AG04449 (cell line): ENCODE measurements around the gene KIF21B.
"Not testable (repeated sequence)": the region's sequence is repeated elsewhere in the genome, so short reads cannot be mapped to it uniquely, and the experiment has no call there.

ENCODE experiments used
- CTCF ChIA-PET: fragments of 350-600 bp; formaldehyde crosslinking; extraction: SDS; loops from one replicate; lab custom pipeline; 2021; ENCODE audit warnings: antibody characterized with exemption; lab: Yijun Ruan, JAX
- POLR2A ChIA-PET: fragments of 400-600, 350-600 bp; formaldehyde crosslinking; extraction: SDS; loops from one replicate; lab custom pipeline; 2020; ENCODE audit warnings: antibody characterized with exemption, inconsistent platforms; lab: Yijun Ruan, JAX
- DNase-seq: peaks from one replicate; pipeline ENCODE4 v3.0.0-alpha.2; 2010; ENCODE audit warnings: low read depth, low spot score
- H3K4me3 ChIP-seq: 2 replicates; pipeline ENCODE4 v1.5.1; 2011; ENCODE audit warnings: low read depth, mild to moderate bottlenecking, control low read depth, low read length
- CTCF ChIP-seq: IDR thresholded peaks from one replicate; pipeline ENCODE4 v1.5.1; 2011; ENCODE audit warnings: mild to moderate bottlenecking, moderate library complexity, low read length, control low read depth, inconsistent platforms; ENCODE audit not compliant: insufficient read depth; ENCODE audit errors: missing control alignments

The KIF21B gene

GRCh38 chr1:200954434-200954833 is 69.1 kb downstream of the KIF21B start:
- no peak for DNase-seq
- ChIA-PET POLR2A (no interaction called here), CTCF (interaction anchor here (2.7 kb wide), 1 partner anchor 18 kb away, joined by 13 read pairs; no protein-coding TSS in a partner anchor)
- no peak overlapping the region for H3K4me3 ChIP-seq
- no peak for TF ChIP-seq CTCF

GRCh38 chr1:200951016-200951415 is 72.5 kb downstream of the KIF21B start:
- POLR2A ChIA-PET = no interaction called here
- no peak overlapping the region for H3K4me3 ChIP-seq
- DNase-seq = no peak
- CTCF ChIA-PET = interaction anchor here (2.8 kb wide), 1 partner anchor 21 kb away, joined by 13 read pairs; no protein-coding TSS in a partner anchor
- TF ChIP-seq CTCF = no peak

GRCh38 chr1:200949626-200950025 is 73.9 kb downstream of the KIF21B start:
- CTCF ChIA-PET = interaction anchor here (2.8 kb wide), 1 partner anchor 23 kb away, joined by 13 read pairs; no protein-coding TSS in a partner anchor
- DNase-seq = no peak
- POLR2A ChIA-PET = no interaction called here
- no peak for TF ChIP-seq CTCF
- H3K4me3 ChIP-seq = no peak overlapping the region

GRCh38 chr1:200947059-200947566 is 76.4 kb downstream of the KIF21B start:
- ChIA-PET CTCF (no interaction called here), POLR2A (no interaction called here)
- no peak for TF ChIP-seq CTCF
- no peak for DNase-seq
- no peak overlapping the region for H3K4me3 ChIP-seq

- no peak for DNase-seq
- ChIA-PET CTCF (no interaction called here), POLR2A (no interaction called here)
- H3K4me3 ChIP-seq = no peak overlapping the region
- no peak for TF ChIP-seq CTCF
Observed at GRCh38 chr1:200945111-200945510, 78.4 kb downstream of the KIF21B start.

GRCh38 chr1:200938955-200939354 is 84.6 kb downstream of the KIF21B start:
- no peak for DNase-seq
- ChIA-PET CTCF (no interaction called here), POLR2A (interaction anchor here (0.7 kb wide), 1 partner anchor 44 kb away, joined by 3 read pairs; no protein-coding TSS in a partner anchor)
- TF ChIP-seq CTCF = no peak
- H3K4me3 ChIP-seq = no peak overlapping the region

- POLR2A ChIA-PET, CTCF ChIA-PET: not testable (repeated sequence)
Observed at GRCh38 chr1:200935286-200935962, 88.1 kb downstream of the KIF21B start.

More at GRCh38 chr1:200935286-200935962, 88.1 kb downstream of the KIF21B start:
- H3K4me3 ChIP-seq, DNase-seq: not testable (repeated sequence)
